Right renal cortex interstitium (tissue), 3 donors: ENCODE results near the gene FOXO1. TPM values are rescaled to one million over a fixed set of nuclear protein-coding genes. Genes with fewer than 3 reads are reported as not detected.
"Not testable (repeated sequence)": the region's sequence is repeated elsewhere in the genome, so short reads cannot be mapped to it uniquely, and the experiment has no call there.

ENCODE experiments used
- DNase-seq, 3 donors: peaks; one replicate each; pipeline ENCODE4 v3.0.0-alpha.2; 2013; ENCODE audit warnings: low read depth in 3 of 3, low spot score in 2 of 3
- polyA plus RNA-seq, 3 donors: library from polyadenylated mRNA; unstranded; fragments of 120-200 nt; gene quantifications; one replicate each; pipeline ENCODE4 v1.2.1, GENCODE V29; 2013; ENCODE audit not compliant: insufficient read length in 3 of 3

FOXO1 gene
- polyA plus RNA-seq, 3 donors = 15.1 to 16.7 (median 15.4) TPM

- no peak for DNase-seq
Observed at GRCh38 chr13:40666933-40667621, 636 bp upstream of the FOXO1 start.

GRCh38 chr13:40665126-40666044 lies 1.1 kb downstream of the FOXO1 start:
- DNase-seq = no peak

GRCh38 chr13:40664350-40665125 lies 1.9 kb downstream of the FOXO1 start:
- no peak for DNase-seq

- DNase-seq = not testable (repeated sequence)
Observed at GRCh38 chr13:40664100-40664349, 2.4 kb downstream of the FOXO1 start.

GRCh38 chr13:40662866-40663265 lies 3.6 kb downstream of the FOXO1 start:
- no peak for DNase-seq

GRCh38 chr13:40661875-40662665 lies 4.4 kb downstream of the FOXO1 start:
- DNase-seq = no peak

GRCh38 chr13:40660692-40661091 lies 5.7 kb downstream of the FOXO1 start:
- no peak for DNase-seq

GRCh38 chr13:40660141-40660664 lies 6.2 kb downstream of the FOXO1 start:
- DNase-seq = no peak

- no peak for DNase-seq
Observed at GRCh38 chr13:40657951-40658350, 8.5 kb downstream of the FOXO1 start.

GRCh38 chr13:40657307-40657706 lies 9.1 kb downstream of the FOXO1 start:
- no peak for DNase-seq

- DNase-seq = no peak
Observed at GRCh38 chr13:40656358-40656757, 10.1 kb downstream of the FOXO1 start.

- DNase-seq = no peak
Observed at GRCh38 chr13:40653527-40654318, 12.7 kb downstream of the FOXO1 start.

GRCh38 chr13:40652588-40652940 lies 13.9 kb downstream of the FOXO1 start:
- DNase-seq = no peak

GRCh38 chr13:40651866-40652587 lies 14.4 kb downstream of the FOXO1 start:
- DNase-seq = no peak

- DNase-seq = no peak
Observed at GRCh38 chr13:40648841-40649240, 17.6 kb downstream of the FOXO1 start.

GRCh38 chr13:40648040-40648439 lies 18.4 kb downstream of the FOXO1 start:
- no peak for DNase-seq

- DNase-seq = no peak
Observed at GRCh38 chr13:40644838-40645604, 21.4 kb downstream of the FOXO1 start.

- DNase-seq = no peak
Observed at GRCh38 chr13:40640845-40641458, 25.5 kb downstream of the FOXO1 start.
